ENCODE measurements around the gene IRF4.

IRF4 gene

GRCh38 chr6:353642-354614, 37.6 kb upstream of the IRF4 start:
- DNase-seq: no peak

- no peak for DNase-seq
These were observed 36.8 kb upstream of the IRF4 start for GRCh38 chr6:354631-355280.

GRCh38 chr6:355373-356208, 36.0 kb upstream of the IRF4 start:
- DNase-seq: no peak

GRCh38 chr6:356828-357251, 34.7 kb upstream of the IRF4 start:
- DNase-seq: no peak

GRCh38 chr6:357261-357790, 34.2 kb upstream of the IRF4 start:
- DNase-seq: no peak

- DNase-seq: no peak
These were observed 33.7 kb upstream of the IRF4 start for GRCh38 chr6:357791-358341.

- no peak for DNase-seq
These were observed 33.1 kb upstream of the IRF4 start for GRCh38 chr6:358432-358831.

GRCh38 chr6:358847-359246, 32.7 kb upstream of the IRF4 start:
- DNase-seq: no peak

GRCh38 chr6:359261-360035, 32.1 kb upstream of the IRF4 start:
- no peak for DNase-seq

GRCh38 chr6:360349-360748, 31.2 kb upstream of the IRF4 start:
- DNase-seq: no peak

GRCh38 chr6:360764-361373, 30.7 kb upstream of the IRF4 start:
- DNase-seq: no peak

- no peak for DNase-seq
These were observed 30.0 kb upstream of the IRF4 start for GRCh38 chr6:361411-362132.

GRCh38 chr6:362231-362923, 29.2 kb upstream of the IRF4 start:
- DNase-seq: no peak

- DNase-seq: no peak
These were observed 28.7 kb upstream of the IRF4 start for GRCh38 chr6:362924-363249.

- DNase-seq: no peak
These were observed 28.3 kb upstream of the IRF4 start for GRCh38 chr6:363291-363690.

GRCh38 chr6:363909-364308, 27.6 kb upstream of the IRF4 start:
- DNase-seq: no peak

GRCh38 chr6:364609-365540, 26.7 kb upstream of the IRF4 start:
- no peak for DNase-seq

GRCh38 chr6:365835-366234, 25.7 kb upstream of the IRF4 start:
- no peak for DNase-seq
